ENCODE measurements around the gene GALNT10.

Gene GALNT10

DNA sequence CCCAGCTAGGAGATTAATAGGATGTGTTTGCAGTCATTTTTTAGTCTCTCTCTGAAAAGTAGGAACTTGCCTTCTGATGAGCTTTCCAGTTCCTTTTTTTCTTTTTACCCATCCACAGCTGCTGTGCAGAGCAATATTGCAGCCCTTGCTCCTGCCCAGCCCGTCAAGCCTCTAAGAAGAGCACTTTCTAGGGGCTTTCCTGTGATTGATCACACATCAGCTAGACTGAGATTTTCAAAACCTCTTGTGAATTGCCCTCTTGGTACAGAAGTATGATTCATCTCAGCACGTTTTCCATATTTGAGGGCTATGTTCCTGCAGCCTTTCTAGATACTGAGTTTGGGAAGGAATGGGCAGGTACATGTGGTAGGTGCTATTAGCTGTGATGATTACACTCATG lies 93.9 kb downstream of the GALNT10 start:
- Histone ChIP-seq H2BK120ac (ENCODE audit: low read depth, low read length) (no peak overlapping the region), H2BK5ac (ENCODE audit: low read length) (no peak overlapping the region), H3K79me1 (ENCODE audit: low read depth, low read length) (no peaks in the 10 kb centered on the region), H3K23ac (ENCODE audit: low read depth, low read length, poor library complexity) (no peak overlapping the region), H2AK5ac (ENCODE audit: low read depth, low read length) (no peak overlapping the region), H3K4me2 (ENCODE audit: insufficient read depth, low read length, poor library complexity, severe bottlenecking) (no peak overlapping the region), H2BK12ac (ENCODE audit: low read length) (no peak overlapping the region), H3K27ac (replicated peaks; ENCODE audit: low read length) (no peak overlapping the region), H3K27me3 (ENCODE audit: control insufficient read depth in 3 of 3, insufficient read depth in 3 of 3, low read depth in 1 of 3, low read length in 3 of 3) (no peaks in the 10 kb centered on the region), H3K9ac (ENCODE audit: low read depth, low read length, poor library complexity) (no peak overlapping the region), H3K14ac (ENCODE audit: low read length) (no peak overlapping the region), H3K4me1 (ENCODE audit: control insufficient read depth in 2 of 2, insufficient read depth in 1 of 2, low read depth in 1 of 2, low read length in 2 of 2) (peaks cover 19 to 22% of the 10 kb centered on the region in 2 donors), H2BK15ac (ENCODE audit: low read length) (no peak overlapping the region), H3K4me3 (ENCODE audit: low read length in 2 of 2) (no peak overlapping the region), H4K8ac (ENCODE audit: low read depth, low read length) (no peak overlapping the region), H3K9me3 (replicated peaks in 1 of 2; ENCODE audit: control insufficient read depth in 2 of 2, insufficient read depth in 1 of 2, low read depth in 1 of 2, low read length in 2 of 2) (no peaks in the 10 kb centered on the region), H4K91ac (ENCODE audit: low read depth, low read length, poor library complexity) (no peak overlapping the region), H3K36me3 (replicated peaks in 1 of 2; ENCODE audit: control insufficient read depth in 2 of 2, insufficient read depth in 2 of 2, low read length in 2 of 2) (no peaks in the 10 kb centered on the region), H3K4ac (ENCODE audit: low read length) (no peak overlapping the region), H3K18ac (ENCODE audit: low read length) (no peak overlapping the region), H2AFZ (ENCODE audit: low read length) (no peak overlapping the region)
- DNase-seq (ENCODE audit: low spot score): no peak
- WGBS, 2 donors (ENCODE audit: extremely low coverage in 2 of 2, insufficient read length in 2 of 2, insufficient replicate concordance in 1 of 2): no CpG with 5 or more reads among the region's 2 CpGs

DNA sequence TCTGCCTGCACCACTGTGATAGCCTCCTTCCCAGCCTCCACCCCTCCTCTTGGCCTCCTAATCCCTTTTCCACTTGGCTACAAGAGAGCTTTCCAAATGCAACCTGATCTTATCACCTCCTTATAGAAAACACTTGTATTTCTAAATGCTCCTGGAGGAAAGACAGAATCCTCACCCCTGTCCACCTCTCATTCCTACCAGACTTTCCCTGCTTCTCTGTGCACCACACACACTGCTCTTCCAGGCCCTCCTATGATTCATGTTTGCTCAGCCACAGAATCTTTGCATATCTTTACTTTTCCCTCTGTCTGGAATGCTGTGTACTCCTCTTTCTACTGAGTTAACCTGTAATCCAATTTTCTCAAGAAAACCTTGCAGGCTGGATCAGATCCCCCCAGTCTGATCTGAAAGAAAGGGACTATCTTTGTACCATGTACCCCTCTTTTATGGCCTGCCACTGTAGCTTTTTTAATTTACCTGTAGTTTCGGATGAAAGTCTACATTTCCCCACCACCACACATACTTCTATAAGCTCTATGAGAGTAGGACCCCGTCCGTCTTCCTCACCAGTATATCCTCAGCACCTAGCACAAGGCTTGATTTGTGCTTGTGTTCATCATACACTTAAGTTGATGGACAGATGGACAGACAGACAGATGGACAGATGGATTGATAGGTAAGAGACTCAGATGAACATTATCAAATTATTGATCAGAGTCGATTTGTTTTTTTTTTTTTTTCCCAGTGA lies 95.3 kb downstream of the GALNT10 start:
- no CpG with 5 or more reads among the region's 4 CpGs for WGBS, 2 donors (ENCODE audit: extremely low coverage in 2 of 2, insufficient read length in 2 of 2, insufficient replicate concordance in 1 of 2)
- no peaks in the 10 kb centered on the region for H3K79me1 ChIP-seq (ENCODE audit: low read depth, low read length)
- H3K36me3 ChIP-seq (replicated peaks in 1 of 2; ENCODE audit: control insufficient read depth in 2 of 2, insufficient read depth in 2 of 2, low read length in 2 of 2): no peaks in the 10 kb centered on the region
- H2BK15ac ChIP-seq (ENCODE audit: low read length): no peak overlapping the region
- no peak overlapping the region for H2BK5ac ChIP-seq (ENCODE audit: low read length)
- H3K18ac ChIP-seq (ENCODE audit: low read length): no peak overlapping the region
- no peak overlapping the region for H3K9ac ChIP-seq (ENCODE audit: low read depth, low read length, poor library complexity)
- no peak overlapping the region for H2BK12ac ChIP-seq (ENCODE audit: low read length)
- no peak overlapping the region for H2AK5ac ChIP-seq (ENCODE audit: low read depth, low read length)
- no peak overlapping the region for H2BK120ac ChIP-seq (ENCODE audit: low read depth, low read length)
- no peak overlapping the region for H4K8ac ChIP-seq (ENCODE audit: low read depth, low read length)
- no peak overlapping the region for H4K91ac ChIP-seq (ENCODE audit: low read depth, low read length, poor library complexity)
- no peak overlapping the region for H3K4me3 ChIP-seq (ENCODE audit: low read length in 2 of 2)
- H3K4me2 ChIP-seq (ENCODE audit: insufficient read depth, low read length, poor library complexity, severe bottlenecking): no peak overlapping the region
- H3K27me3 ChIP-seq (ENCODE audit: control insufficient read depth in 3 of 3, insufficient read depth in 3 of 3, low read depth in 1 of 3, low read length in 3 of 3): no peaks in the 10 kb centered on the region
- no peaks in the 10 kb centered on the region for H3K9me3 ChIP-seq (replicated peaks in 1 of 2; ENCODE audit: control insufficient read depth in 2 of 2, insufficient read depth in 1 of 2, low read depth in 1 of 2, low read length in 2 of 2)
- H3K4ac ChIP-seq (ENCODE audit: low read length): no peak overlapping the region
- no peak overlapping the region for H3K23ac ChIP-seq (ENCODE audit: low read depth, low read length, poor library complexity)
- DNase-seq (ENCODE audit: low spot score): no peak
- H3K14ac ChIP-seq (ENCODE audit: low read length): no peak overlapping the region
- H3K4me1 ChIP-seq (ENCODE audit: control insufficient read depth in 2 of 2, insufficient read depth in 1 of 2, low read depth in 1 of 2, low read length in 2 of 2): peaks cover 20 to 22% of the 10 kb centered on the region in 2 donors
- H2AFZ ChIP-seq (ENCODE audit: low read length): no peak overlapping the region
- no peak overlapping the region for H3K27ac ChIP-seq (replicated peaks; ENCODE audit: low read length)

DNA sequence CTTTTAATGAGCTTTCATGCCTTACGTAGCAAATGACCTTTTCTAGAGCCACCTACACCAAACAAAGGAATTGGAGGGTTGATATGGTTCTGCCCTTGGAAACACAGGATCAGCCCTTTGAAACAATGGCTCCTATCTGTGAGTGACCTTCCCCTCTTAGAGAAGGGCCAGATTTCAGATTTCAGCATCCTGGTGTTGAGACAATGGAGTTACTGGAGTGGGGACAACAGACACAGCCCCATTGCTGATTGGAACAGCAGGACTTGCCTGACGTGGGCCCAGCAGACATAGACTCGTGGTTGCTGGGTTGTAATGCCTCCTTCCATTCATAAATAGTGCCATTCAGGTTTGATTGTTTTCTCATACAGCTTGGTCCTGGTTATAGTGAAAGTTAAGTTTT lies 96.0 kb downstream of the GALNT10 start:
- no peaks in the 10 kb centered on the region for H3K36me3 ChIP-seq (replicated peaks in 1 of 2; ENCODE audit: control insufficient read depth in 2 of 2, insufficient read depth in 2 of 2, low read length in 2 of 2)
- H2AFZ ChIP-seq (ENCODE audit: low read length): peak overlapping the region; percentile 14
- no peaks in the 10 kb centered on the region for H3K27me3 ChIP-seq (ENCODE audit: control insufficient read depth in 3 of 3, insufficient read depth in 3 of 3, low read depth in 1 of 3, low read length in 3 of 3)
- H3K4me1 ChIP-seq (ENCODE audit: control insufficient read depth in 2 of 2, insufficient read depth in 1 of 2, low read depth in 1 of 2, low read length in 2 of 2): peaks cover 20 to 22% of the 10 kb centered on the region in 2 donors
- H3K23ac ChIP-seq (ENCODE audit: low read depth, low read length, poor library complexity): no peak overlapping the region
- H3K27ac ChIP-seq (replicated peaks; ENCODE audit: low read length): peak overlapping the region; percentile 3
- H2BK5ac ChIP-seq (ENCODE audit: low read length): no peak overlapping the region
- DNase-seq (ENCODE audit: low spot score): no peak
- H3K9ac ChIP-seq (ENCODE audit: low read depth, low read length, poor library complexity): no peak overlapping the region
- no peak overlapping the region for H3K4me3 ChIP-seq (ENCODE audit: low read length in 2 of 2)
- H3K14ac ChIP-seq (ENCODE audit: low read length): no peak overlapping the region
- H3K18ac ChIP-seq (ENCODE audit: low read length): no peak overlapping the region
- no peaks in the 10 kb centered on the region for H3K79me1 ChIP-seq (ENCODE audit: low read depth, low read length)
- no peak overlapping the region for H2BK120ac ChIP-seq (ENCODE audit: low read depth, low read length)
- WGBS, 2 donors (ENCODE audit: extremely low coverage in 2 of 2, insufficient read length in 2 of 2, insufficient replicate concordance in 1 of 2): no CpG with 5 or more reads among the region's 3 CpGs
- H2BK15ac ChIP-seq (ENCODE audit: low read length): no peak overlapping the region
- H4K8ac ChIP-seq (ENCODE audit: low read depth, low read length): no peak overlapping the region
- no peaks in the 10 kb centered on the region for H3K9me3 ChIP-seq (replicated peaks in 1 of 2; ENCODE audit: control insufficient read depth in 2 of 2, insufficient read depth in 1 of 2, low read depth in 1 of 2, low read length in 2 of 2)
- no peak overlapping the region for H2AK5ac ChIP-seq (ENCODE audit: low read depth, low read length)
- H4K91ac ChIP-seq (ENCODE audit: low read depth, low read length, poor library complexity): no peak overlapping the region
- H2BK12ac ChIP-seq (ENCODE audit: low read length): no peak overlapping the region
- no peak overlapping the region for H3K4me2 ChIP-seq (ENCODE audit: insufficient read depth, low read length, poor library complexity, severe bottlenecking)
- no peak overlapping the region for H3K4ac ChIP-seq (ENCODE audit: low read length)

DNA sequence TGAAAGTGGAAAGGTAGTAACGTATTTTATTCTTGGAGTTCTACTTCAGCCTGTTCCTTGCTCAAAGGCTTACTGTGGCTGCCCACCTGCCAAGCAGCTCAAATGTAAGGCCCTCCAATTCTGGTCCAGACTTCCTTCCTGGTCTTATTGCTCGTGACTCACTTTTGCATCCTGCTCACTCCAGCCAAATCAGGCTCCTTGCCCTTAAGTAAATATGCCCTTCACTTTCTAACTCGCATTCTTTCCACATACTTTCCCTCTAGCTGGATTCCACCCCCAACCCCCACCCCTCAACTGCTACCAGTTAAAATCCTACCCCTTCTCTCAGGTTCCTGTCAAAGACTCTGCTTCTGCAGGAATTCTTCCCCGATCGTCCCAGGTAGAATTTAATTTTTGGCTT lies 96.6 kb downstream of the GALNT10 start:
- Histone ChIP-seq H3K23ac (ENCODE audit: low read depth, low read length, poor library complexity) (no peak overlapping the region), H2AFZ (ENCODE audit: low read length) (peak overlapping the region; percentile 14), H3K4me1 (ENCODE audit: control insufficient read depth in 2 of 2, insufficient read depth in 1 of 2, low read depth in 1 of 2, low read length in 2 of 2) (peaks cover 20 to 22% of the 10 kb centered on the region in 2 donors), H3K18ac (ENCODE audit: low read length) (no peak overlapping the region), H3K27me3 (ENCODE audit: control insufficient read depth in 3 of 3, insufficient read depth in 3 of 3, low read depth in 1 of 3, low read length in 3 of 3) (no peaks in the 10 kb centered on the region), H4K91ac (ENCODE audit: low read depth, low read length, poor library complexity) (no peak overlapping the region), H3K36me3 (replicated peaks in 1 of 2; ENCODE audit: control insufficient read depth in 2 of 2, insufficient read depth in 2 of 2, low read length in 2 of 2) (no peaks in the 10 kb centered on the region), H4K8ac (ENCODE audit: low read depth, low read length) (no peak overlapping the region), H2AK5ac (ENCODE audit: low read depth, low read length) (no peak overlapping the region), H3K9ac (ENCODE audit: low read depth, low read length, poor library complexity) (no peak overlapping the region), H2BK120ac (ENCODE audit: low read depth, low read length) (no peak overlapping the region), H3K14ac (ENCODE audit: low read length) (no peak overlapping the region), H2BK5ac (ENCODE audit: low read length) (no peak overlapping the region), H3K4me2 (ENCODE audit: insufficient read depth, low read length, poor library complexity, severe bottlenecking) (no peak overlapping the region), H3K4ac (ENCODE audit: low read length) (no peak overlapping the region), H2BK12ac (ENCODE audit: low read length) (no peak overlapping the region), H3K27ac (replicated peaks; ENCODE audit: low read length) (no peak overlapping the region), H3K4me3 (ENCODE audit: low read length in 2 of 2) (no peak overlapping the region), H3K9me3 (replicated peaks in 1 of 2; ENCODE audit: control insufficient read depth in 2 of 2, insufficient read depth in 1 of 2, low read depth in 1 of 2, low read length in 2 of 2) (no peaks in the 10 kb centered on the region), H2BK15ac (ENCODE audit: low read length) (no peak overlapping the region), H3K79me1 (ENCODE audit: low read depth, low read length) (no peaks in the 10 kb centered on the region)
- no CpG with 5 or more reads among the region's 5 CpGs for whole genome bisulfite sequencing, 2 donors (ENCODE audit: extremely low coverage in 2 of 2, insufficient read length in 2 of 2, insufficient replicate concordance in 1 of 2)
- DNase-seq (ENCODE audit: low spot score): no peak
